ENCODE data around the gene CDCP1. TPM values are rescaled to one million over a fixed set of nuclear protein-coding genes. Genes with fewer than 3 reads are reported as not detected.
A peak's percentile ranks its signal among the peaks of the same experiment; 100 is the strongest.

Gene CDCP1
- total and polyA plus RNA-seq, 8 donors: 0.30 to 31.4 (median 0.57) TPM

DNA sequence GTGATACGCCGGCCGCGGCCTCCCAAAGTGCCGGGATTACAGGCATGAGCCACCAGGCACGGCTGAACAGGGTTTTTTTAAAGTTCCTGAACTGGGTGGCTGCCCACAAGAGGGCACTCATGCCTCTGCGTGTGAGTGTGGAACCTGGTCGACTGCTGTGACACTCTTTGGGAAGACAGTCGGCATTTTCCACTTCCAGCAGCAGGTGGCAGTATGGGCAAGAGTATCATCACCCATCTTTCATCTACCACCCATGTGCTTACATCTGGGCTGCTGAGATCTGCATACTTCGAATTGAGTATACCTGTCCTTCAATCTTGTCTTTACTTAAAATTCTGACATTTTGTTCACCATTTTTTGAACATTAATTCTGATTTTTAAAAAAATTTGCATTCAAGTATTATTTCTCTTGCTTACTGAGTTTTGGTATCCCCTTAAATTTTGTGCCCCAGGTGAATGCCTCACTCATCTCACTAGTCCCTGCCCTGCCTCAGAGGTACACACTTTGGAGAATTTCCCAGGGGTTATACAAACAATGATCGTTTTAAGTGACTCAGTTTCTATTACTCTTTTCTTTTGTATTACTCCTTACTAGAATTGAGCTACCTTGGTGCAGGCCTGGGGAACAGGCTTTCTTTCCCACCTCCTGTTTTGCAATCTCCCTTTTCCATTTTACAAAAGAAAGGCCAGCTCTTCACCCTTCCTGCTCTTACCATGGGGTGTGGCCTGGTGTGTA lies 108.3 kb downstream of the CDCP1 start:
- H3K4me3 ChIP-seq: no peak overlapping the region
- no peak overlapping the region for H3K27ac ChIP-seq
- TF ChIP-seq, protein P1, sequence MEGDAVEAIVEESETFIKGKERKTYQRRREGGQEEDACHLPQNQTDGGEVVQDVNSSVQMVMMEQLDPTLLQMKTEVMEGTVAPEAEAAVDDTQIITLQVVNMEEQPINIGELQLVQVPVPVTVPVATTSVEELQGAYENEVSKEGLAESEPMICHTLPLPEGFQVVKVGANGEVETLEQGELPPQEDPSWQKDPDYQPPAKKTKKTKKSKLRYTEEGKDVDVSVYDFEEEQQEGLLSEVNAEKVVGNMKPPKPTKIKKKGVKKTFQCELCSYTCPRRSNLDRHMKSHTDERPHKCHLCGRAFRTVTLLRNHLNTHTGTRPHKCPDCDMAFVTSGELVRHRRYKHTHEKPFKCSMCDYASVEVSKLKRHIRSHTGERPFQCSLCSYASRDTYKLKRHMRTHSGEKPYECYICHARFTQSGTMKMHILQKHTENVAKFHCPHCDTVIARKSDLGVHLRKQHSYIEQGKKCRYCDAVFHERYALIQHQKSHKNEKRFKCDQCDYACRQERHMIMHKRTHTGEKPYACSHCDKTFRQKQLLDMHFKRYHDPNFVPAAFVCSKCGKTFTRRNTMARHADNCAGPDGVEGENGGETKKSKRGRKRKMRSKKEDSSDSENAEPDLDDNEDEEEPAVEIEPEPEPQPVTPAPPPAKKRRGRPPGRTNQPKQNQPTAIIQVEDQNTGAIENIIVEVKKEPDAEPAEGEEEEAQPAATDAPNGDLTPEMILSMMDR (IDR thresholded peaks at IDR 0.05): peak; percentile 75 to 95
- H3K27me3 ChIP-seq: peaks cover 0 to 12% of the 10 kb centered on the region in 2 donors
- no peaks in the 10 kb centered on the region for H3K36me3 ChIP-seq
- DNase-seq (peak; percentile 76 to 91 (median 90)), ATAC-seq (peak; percentile 90)
- intact Hi-C loops (cut with DNase I): loop anchor here in 1 of 2 donors (5.0 kb wide), 1 partner anchor 464 kb away; no protein-coding TSS in a partner anchor
- H3K9me3 ChIP-seq: no peaks in the 10 kb centered on the region
- peaks cover 25 to 63% of the 10 kb centered on the region in 2 donors for H3K4me1 ChIP-seq

DNA sequence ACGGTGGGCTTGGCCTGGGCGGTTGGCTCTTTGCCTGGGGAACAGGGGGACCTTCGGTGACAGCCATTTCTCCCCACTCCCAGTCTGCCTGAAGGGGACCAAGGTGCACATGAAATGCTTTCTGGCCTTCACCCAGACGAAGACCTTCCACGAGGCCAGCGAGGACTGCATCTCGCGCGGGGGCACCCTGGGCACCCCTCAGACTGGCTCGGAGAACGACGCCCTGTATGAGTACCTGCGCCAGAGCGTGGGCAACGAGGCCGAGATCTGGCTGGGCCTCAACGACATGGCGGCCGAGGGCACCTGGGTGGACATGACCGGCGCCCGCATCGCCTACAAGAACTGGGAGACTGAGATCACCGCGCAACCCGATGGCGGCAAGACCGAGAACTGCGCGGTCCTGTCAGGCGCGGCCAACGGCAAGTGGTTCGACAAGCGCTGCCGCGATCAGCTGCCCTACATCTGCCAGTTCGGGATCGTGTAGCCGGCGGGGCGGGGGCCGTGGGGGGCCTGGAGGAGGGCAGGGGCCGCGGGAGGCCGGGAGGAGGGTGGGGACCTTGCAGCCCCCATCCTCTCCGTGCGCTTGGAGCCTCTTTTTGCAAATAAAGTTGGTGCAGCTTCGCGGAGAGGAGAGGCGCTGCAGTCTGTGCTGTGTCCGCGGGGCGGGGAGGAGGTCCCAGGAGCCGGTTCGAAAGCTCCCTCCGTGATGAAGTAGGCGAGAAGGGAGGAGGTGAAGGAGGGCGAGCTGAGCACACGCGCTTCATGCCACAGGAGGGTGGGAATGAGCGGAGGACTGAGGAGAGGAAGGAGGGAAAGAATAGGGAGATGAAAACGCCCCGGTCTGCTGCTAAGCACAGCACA lies 110.5 kb downstream of the CDCP1 start:
- H3K4me1 ChIP-seq: peaks cover 25 to 46% of the 10 kb centered on the region in 2 donors
- H3K27me3 ChIP-seq: peaks cover 0 to 12% of the 10 kb centered on the region in 2 donors
- intact Hi-C loops (cut with DNase I): loop anchor here in 1 of 2 donors (5.0 kb wide), 1 partner anchor 467 kb away; no protein-coding TSS in a partner anchor
- no peaks in the 10 kb centered on the region for H3K9me3 ChIP-seq
- H3K4me3 ChIP-seq: peak overlapping the region; percentile 12 to 27
- TF ChIP-seq, protein P1 (IDR thresholded peaks at IDR 0.05): peak in 1 of 2 donors; percentile 28
- H3K36me3 ChIP-seq: no peaks in the 10 kb centered on the region
- DNase-seq (peak in 3 of 4 donors; percentile 38 to 84 (median 50)), ATAC-seq (peak; percentile 13)
- peak overlapping the region; percentile 23 to 81 for H3K27ac ChIP-seq

DNA sequence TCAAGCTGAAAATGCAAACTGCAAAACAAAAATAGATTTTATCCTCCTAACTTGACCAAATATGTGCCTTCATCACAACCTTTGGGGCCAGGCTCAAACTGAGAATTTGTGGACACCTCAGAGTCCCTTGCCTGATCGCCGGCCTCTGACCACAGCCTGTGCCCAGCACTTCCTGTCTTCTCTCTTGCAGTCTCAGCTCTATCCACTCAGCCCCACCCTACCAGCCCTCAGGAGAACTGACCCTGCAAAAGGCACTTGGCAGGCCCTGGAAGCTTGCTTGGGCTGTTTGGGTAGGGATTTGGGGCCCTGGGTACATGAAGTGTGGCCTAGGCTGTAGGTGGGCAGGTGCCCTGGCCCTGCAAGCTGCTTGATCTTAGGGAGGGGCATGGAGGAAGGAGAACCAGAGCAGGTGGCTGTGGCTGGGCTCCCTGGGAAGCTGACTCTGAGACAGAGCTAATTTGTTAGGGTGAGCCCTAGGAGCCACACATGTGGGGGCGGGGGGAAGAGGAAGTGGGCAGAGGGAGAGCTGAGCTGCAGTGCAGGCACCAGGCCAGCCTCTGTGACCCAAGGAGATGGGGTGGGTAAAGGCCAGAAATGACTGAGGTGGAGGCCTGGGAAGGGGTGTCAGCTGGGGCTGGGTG lies 111.4 kb downstream of the CDCP1 start:
- Histone ChIP-seq H3K9me3 (no peaks in the 10 kb centered on the region), H3K27ac (peak overlapping the region; percentile 19 to 81), H3K4me1 (peaks cover 25 to 46% of the 10 kb centered on the region in 2 donors), H3K36me3 (no peaks in the 10 kb centered on the region), H3K27me3 (peaks cover 0 to 12% of the 10 kb centered on the region in 2 donors), H3K4me3 (no peak overlapping the region)
- intact Hi-C loops (cut with DNase I): loop anchor here in 1 of 2 donors (5.0 kb wide), 1 partner anchor 468 kb away; no protein-coding TSS in a partner anchor
- ATAC-seq: peak; percentile 57
- TF ChIP-seq, protein P1 (IDR thresholded peaks at IDR 0.05): no peak
- DNase-seq: peak in 2 of 4 donors; percentile 84 to 88

DNA sequence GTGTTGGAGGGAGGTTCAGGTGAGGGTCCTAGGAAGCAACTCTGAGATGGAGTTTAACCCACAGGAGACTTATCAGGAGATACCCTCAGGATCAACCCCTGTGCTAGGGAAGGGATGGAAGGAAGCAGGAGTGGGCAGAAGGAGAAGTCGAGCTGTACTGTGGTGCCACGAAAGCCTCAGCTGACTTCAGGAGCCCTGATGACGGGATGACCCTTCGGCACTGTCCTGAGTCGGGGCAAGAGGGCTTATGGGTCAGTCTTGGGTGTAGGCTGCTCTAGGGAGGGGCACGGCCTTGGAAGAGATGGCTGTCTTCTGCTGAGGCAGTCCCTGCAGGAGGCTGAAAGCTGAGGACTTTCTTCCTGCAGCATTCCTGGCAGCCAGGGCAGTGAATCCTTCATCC lies 112.4 kb downstream of the CDCP1 start:
- H3K36me3 ChIP-seq: no peaks in the 10 kb centered on the region
- DNase-seq (no peak), ATAC-seq (peak; percentile 9)
- peaks cover 25 to 51% of the 10 kb centered on the region in 2 donors for H3K4me1 ChIP-seq
- intact Hi-C loops (cut with DNase I): no loop called here
- H3K9me3 ChIP-seq: no peaks in the 10 kb centered on the region
- H3K27ac ChIP-seq: peak overlapping the region; percentile 19 to 81
- TF ChIP-seq, protein P1 (IDR thresholded peaks at IDR 0.05): no peak
- peaks cover 0 to 12% of the 10 kb centered on the region in 2 donors for H3K27me3 ChIP-seq
- no peak overlapping the region for H3K4me3 ChIP-seq

Other genes with a start within 250 kb of the CDCP1 start
- gene ZDHHC3, start 170.2 kb downstream of the CDCP1 start, total RNA-seq: 100 to 1,000 TPM in 1 of 2 donors, 10 to 100 TPM in 1; 86.8 to 129 TPM
- gene ZDHHC3, start 170.2 kb downstream of the CDCP1 start, polyA plus RNA-seq (ENCODE audit: insufficient read length in 6 of 6): 100 to 1,000 TPM; 104 to 134 (median 123) TPM
- gene EXOSC7, start 170.1 kb downstream of the CDCP1 start, total RNA-seq: 10 to 100 TPM; 33.2 to 34.8 TPM
- gene EXOSC7, start 170.1 kb downstream of the CDCP1 start, polyA plus RNA-seq (ENCODE audit: insufficient read length in 6 of 6): 10 to 100 TPM; 59.6 to 76.2 (median 64.5) TPM
- gene CLEC3B, start 120.1 kb downstream of the CDCP1 start, total RNA-seq: 100 to 1,000 TPM in 1 of 2 donors, 10 to 100 TPM in 1; 74.0 to 102 TPM
- gene CLEC3B, start 120.1 kb downstream of the CDCP1 start, polyA plus RNA-seq (ENCODE audit: insufficient read length in 6 of 6): 100 to 1,000 TPM in 5 of 6 donors, 10 to 100 TPM in 1; 96.6 to 177 (median 115) TPM
- 1 to 10 TPM; 3.6 to 3.7 TPM for gene TMEM158, start 79.9 kb upstream of the CDCP1 start, total RNA-seq
- 1 to 10 TPM; 1.7 to 4.4 (median 2.1) TPM for gene TMEM158, start 79.9 kb upstream of the CDCP1 start, polyA plus RNA-seq (ENCODE audit: insufficient read length in 6 of 6)
- gene LARS2, start 242.2 kb upstream of the CDCP1 start, total RNA-seq: 10 to 100 TPM; 20.3 to 20.6 TPM
- 10 to 100 TPM; 19.6 to 22.7 (median 20.7) TPM for gene LARS2, start 242.2 kb upstream of the CDCP1 start, polyA plus RNA-seq (ENCODE audit: insufficient read length in 6 of 6)